ENCODE measurements around the gene PRSS56.

Gene PRSS56

DNA sequence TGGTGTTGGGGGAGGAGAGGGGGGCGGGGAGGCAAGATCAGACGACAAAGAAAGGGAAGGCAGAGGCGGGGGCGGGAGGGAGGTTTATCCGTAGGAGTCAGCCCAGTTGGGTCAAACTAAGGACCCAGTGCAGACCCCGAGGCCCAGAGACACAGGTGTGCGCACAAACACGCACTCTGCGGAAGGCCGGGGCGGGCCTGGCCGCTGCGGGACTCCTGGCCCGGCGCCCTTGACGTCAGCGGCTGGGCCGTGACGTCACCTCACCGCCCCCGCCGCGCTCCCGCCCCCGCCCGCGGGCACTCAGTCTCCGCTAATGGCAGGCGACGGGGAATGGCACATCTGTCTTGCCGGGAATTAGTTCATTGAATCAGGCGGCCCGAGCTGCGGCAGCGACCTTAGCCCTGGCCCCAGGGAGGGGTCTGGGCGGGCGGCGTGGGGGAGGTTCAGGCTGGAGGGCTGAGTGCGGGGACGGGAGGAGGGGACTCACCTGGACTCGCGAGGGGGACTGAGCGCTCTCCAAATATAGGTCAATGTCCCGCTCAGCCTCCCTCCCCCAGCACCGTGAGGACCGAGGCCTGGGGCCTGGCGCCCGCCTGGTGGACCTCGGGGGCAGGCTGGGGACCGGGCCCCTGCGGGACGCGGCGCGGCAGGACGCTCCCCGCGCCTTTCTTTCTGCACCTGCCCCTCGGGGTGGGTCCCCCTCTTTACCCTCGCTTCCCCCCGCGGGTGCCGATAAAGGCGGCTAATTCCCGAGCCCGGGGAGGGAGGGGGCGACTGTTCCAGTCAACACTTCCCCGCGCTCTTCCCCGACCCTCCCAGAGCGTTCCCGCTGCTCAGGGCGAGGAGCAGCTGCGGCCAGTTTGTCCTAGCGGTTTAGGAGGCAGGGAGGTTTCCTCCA is 17.0 kb upstream of the PRSS56 start:
- DNase-seq, result no peak

GRCh38 chr2:232503809-232504323 is 16.3 kb upstream of the PRSS56 start:
- DNase-seq, result no peak

GRCh38 chr2:232504438-232504837 is 15.8 kb upstream of the PRSS56 start:
- no peak for DNase-seq

- no peak for DNase-seq
These were observed 14.3 kb upstream of the PRSS56 start for GRCh38 chr2:232505856-232506255.

GRCh38 chr2:232506709-232507108 is 13.5 kb upstream of the PRSS56 start:
- DNase-seq, result no peak

- DNase-seq, result no peak
These were observed 11.9 kb upstream of the PRSS56 start for GRCh38 chr2:232508251-232508650.

DNA sequence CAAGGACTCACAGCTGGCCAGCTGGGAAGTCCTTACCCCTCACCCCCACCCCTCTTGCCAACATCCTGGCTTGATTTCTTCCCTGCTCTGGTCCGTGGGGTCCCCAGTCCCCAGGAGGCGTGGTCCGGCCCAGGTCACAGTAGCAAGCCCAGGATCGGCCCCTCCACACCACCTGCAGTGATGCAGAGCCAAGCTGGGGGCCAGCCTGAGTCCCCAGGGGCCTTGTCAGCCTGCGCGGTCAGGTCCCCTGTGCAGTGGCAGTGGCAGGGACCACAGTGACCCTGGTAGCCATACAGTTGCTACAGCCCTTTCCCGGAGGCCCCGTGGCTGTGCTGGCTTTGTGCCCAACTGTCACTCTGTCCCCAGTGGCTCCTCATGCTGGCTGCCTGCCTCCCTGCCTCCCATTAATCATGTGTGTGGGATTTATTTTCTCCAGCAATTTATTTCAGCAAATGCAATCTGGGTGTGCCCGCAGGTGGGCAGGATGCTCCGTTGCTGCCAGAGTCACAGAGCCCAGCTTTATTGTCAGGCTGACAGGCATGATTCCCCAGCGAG is 8.8 kb upstream of the PRSS56 start:
- DNase-seq, result no peak

DNA sequence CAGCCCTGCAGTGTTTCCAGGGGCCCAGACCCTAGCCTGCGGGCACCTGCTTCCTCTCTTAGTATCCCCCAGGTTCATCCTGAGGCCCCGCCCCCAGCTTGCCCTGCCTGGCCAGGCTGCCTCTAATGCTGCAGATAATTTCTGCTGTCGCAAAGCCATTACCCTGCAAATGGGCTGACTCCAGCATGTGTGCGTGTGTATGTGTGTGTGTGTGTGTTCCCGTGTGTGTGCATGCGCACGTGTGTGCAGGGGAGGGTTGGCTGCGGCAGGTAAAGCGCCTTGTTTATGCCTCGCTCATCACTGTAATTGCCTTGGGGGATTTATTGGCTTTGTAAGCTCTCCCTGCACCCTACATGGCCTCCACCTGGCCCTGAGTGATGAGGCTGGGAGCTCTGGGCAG is 7.6 kb upstream of the PRSS56 start:
- no peak for DNase-seq

DNA sequence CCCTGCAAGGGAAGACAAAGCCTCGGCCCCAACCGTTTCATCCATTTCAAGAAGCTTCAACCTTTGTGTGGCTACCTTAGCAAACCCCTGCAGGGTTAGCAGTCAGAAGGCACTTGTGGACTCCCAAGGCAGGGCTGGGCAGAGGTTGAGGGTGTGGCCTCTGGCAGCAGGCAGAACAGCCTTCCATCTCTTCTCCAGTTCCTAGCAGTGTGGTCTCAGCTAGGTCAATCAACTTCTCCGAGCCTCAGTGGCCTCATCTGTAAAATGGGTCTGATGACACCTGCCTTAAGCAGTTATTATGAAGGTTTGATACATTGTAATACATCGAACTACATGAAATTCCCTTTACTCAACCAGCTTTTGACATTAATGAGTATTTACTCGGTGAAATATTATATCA is 6.8 kb upstream of the PRSS56 start:
- DNase-seq, result no peak

GRCh38 chr2:232515639-232516038 is 4.5 kb upstream of the PRSS56 start:
- DNase-seq, result no peak

DNA sequence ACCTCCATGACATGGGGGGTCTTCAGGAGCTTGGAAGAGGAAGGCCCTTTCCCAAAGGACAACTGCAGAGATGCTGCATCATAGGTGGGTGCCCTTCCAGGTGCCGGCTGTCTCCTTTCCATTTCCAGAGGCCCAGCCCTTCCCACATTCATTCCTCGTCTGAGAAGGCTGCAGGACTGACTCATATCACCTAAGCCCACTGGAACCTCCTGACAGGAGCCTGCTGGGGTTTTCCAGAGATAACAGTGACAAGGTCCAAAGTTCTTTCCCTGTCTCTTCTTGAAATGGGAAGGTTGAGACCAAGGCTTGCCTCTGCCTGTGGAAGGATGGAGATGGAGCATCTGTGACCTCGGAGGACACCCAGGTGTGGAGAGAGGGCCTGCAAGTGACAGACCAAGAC is 3.6 kb upstream of the PRSS56 start:
- DNase-seq, result no peak

DNA sequence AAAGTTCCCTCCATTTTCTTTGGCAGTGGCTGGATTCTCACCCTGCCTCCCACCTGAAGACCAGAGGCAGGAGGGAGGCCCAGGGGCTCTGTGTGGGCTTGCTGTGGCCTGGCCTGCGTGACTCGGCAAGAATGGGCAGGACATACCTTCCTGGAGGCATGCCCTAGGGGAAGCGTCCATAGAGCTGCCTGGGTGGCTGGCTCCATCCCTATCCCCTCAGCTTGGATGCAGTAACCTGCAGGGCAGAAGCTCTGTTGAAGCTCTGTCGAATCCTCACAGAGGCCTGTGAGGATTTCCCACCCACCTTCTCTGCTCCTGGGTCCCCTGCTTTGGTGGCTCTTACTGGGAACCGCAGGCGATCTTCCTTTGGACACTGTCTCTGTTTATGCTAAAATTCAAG is 1.3 kb upstream of the PRSS56 start:
- no peak for DNase-seq

- DNase-seq, result no peak
These were observed 301 bp downstream of the PRSS56 start for GRCh38 chr2:232520489-232520888.

GRCh38 chr2:232521098-232521497 is 910 bp downstream of the PRSS56 start:
- no peak for DNase-seq

GRCh38 chr2:232521959-232522622 is 1.9 kb downstream of the PRSS56 start:
- peak; percentile 95 for DNase-seq

GRCh38 chr2:232522623-232523401 is 2.6 kb downstream of the PRSS56 start:
- DNase-seq, result no peak

DNA sequence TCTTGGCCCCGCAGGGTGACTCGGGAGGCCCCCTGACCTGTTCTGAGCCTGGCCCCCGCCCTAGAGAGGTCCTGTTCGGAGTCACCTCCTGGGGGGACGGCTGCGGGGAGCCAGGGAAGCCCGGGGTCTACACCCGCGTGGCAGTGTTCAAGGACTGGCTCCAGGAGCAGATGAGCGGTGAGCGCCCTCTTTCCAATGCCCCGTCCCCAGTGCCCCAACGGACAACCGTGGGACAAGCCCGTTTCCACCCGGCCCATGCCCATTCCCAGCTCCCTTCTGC is 3.2 kb downstream of the PRSS56 start:
- DNase-seq, result no peak

- DNase-seq, result peak; percentile 74
These were observed 3.8 kb downstream of the PRSS56 start for GRCh38 chr2:232523682-232524597.

DNA sequence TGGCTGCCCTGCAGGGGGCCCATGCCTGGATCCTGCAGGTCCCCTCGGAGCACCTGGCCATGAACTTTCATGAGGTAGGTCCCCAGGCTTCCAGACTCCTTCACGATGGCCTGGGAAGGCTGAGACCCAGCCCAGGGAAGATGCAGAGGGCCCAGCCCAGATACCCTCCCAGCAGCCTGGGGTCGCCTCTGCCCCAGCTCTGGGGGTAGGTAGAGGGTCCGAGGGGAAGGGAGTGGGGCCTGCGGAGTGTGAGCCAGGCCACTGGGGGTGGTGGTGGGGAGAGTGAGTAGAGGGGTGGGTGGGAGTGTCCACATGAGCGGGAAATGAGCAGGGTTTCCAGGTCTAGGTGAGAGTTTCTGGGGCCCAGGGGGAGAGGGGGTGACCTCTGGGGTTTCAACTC is 4.6 kb downstream of the PRSS56 start:
- DNase-seq, result no peak

DNA sequence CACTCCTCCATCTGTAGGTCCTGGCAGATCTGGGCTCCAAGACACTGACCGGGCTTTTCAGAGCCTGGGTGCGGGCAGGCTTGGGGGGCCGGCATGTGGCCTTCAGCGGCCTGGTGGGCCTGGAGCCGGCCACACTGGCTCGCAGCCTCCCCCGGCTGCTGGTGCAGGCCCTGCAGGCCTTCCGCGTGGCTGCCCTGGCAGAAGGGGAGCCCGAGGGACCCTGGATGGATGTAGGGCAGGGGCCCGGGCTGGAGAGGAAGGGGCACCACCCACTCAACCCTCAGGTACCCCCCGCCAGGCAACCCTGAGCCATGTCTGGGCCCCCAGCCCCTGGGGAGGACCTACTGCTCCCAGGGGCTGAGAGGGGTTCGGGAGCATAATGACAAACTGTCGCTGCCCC is 5.0 kb downstream of the PRSS56 start:
- DNase-seq, result no peak

GRCh38 chr2:232525791-232526371 is 5.7 kb downstream of the PRSS56 start, which contains the start of gene CHRND:
CHRND (plus strand) TSS chr2:232526160; CDS start chr2:232526216, 56 bp downstream.
- no peak for DNase-seq

All from 8988T (cell line).